Heart left ventricle (tissue), 16 donors: ENCODE data around the gene POU5F2. TPM values are rescaled to one million over a fixed set of nuclear protein-coding genes. Genes with fewer than 3 reads are reported as not detected.

Experiments
- ATAC-seq, 4 donors: fragments of 200-7000 bp; cut with Tn5 transposase; one replicate each; pipeline ENCODE4 v1.9.1; 2020 to 2022; ENCODE audit warnings: moderate library complexity in 4 of 4, mild to moderate bottlenecking in 3 of 4, moderate number of reproducible peaks in 1 of 4
- DNase-seq, 5 donors: peaks; one replicate each; pipeline ENCODE4 v3.0.0-alpha.2; 2020
- H3K27ac ChIP-seq, 12 donors: fragments of 200-600 bp; sonication (generic) in 4 of 12; one replicate each; pipeline versions ENCODE4 v1.5.0 to v1.8.0; 2016 to 2022; ENCODE audit warnings: mild to moderate bottlenecking in 2 of 12
- H3K27me3 ChIP-seq, 9 donors: fragments of 200-600 bp; sonication (generic) in 2 of 9; one replicate each; pipeline versions ENCODE4 v1.5.1 to v1.8.0; 2016 to 2022; ENCODE audit warnings: mild to moderate bottlenecking in 3 of 9
- H3K36me3 ChIP-seq, 9 donors: fragments of 200-600 bp; sonication (generic) in 2 of 9; one replicate each; pipeline versions ENCODE4 v1.5.0 to v1.8.0; 2018 to 2022; ENCODE audit warnings: mild to moderate bottlenecking in 2 of 9
- H3K4me1 ChIP-seq, 12 donors: fragments of 200-600 bp; sonication (generic) in 4 of 12; one replicate each; pipeline versions ENCODE4 v1.5.0 to v1.8.0; 2016 to 2022; ENCODE audit warnings: mild to moderate bottlenecking in 3 of 12
- H3K4me3 ChIP-seq, 12 donors: fragments of 200-600 bp; sonication (generic) in 4 of 12; one replicate each; pipeline versions ENCODE4 v1.5.0 to v1.8.0; 2017 to 2022; ENCODE audit warnings: mild to moderate bottlenecking in 9 of 12, moderate library complexity in 4 of 12
- H3K9me3 ChIP-seq, 12 donors: fragments of 200-600 bp; sonication (generic) in 4 of 12; one replicate each; pipeline versions ENCODE4 v1.5.0 to v1.8.0; 2016 to 2022; ENCODE audit warnings: mild to moderate bottlenecking in 1 of 12
- POLR2A ChIP-seq, 2 donors: fragments of 450-650 bp; IDR thresholded peaks; one replicate each; pipeline ENCODE4 v1.6.1; 2017; ENCODE audit warnings: antibody characterized with exemption in 2 of 2, mild to moderate bottlenecking in 2 of 2, moderate library complexity in 2 of 2
- WGBS, 4 donors: extraction: QIAGEN DNeasy Blood & Tissue Kit in 2 of 4; methylation state at CpG; one replicate each; pipeline versions ENCODE4 v1.1.5 to v1.1.7; 2013 to 2018; 5-methylcytosine and 5-hydroxymethylcytosine counted together
- intact Hi-C, 10 donors: fragments of 100-400 bp; cut with DNase I; formaldehyde crosslinking; loops; one replicate each; pipeline versions ENCODE4 v1.11.1 to v1.14.2; 2022
- polyA plus RNA-seq, 2 donors: library from polyadenylated mRNA; stranded (reverse); fragments of 200-250 nt; gene quantifications; one replicate each; pipeline ENCODE4 v1.2.3, GENCODE V29; 2013
- total RNA-seq, 9 donors: library from RNA; depleted of rRNA in 2 of 9; stranded (reverse); fragments of >200 nt in 2 of 9; fragmentation: NEBNext Ultra II Directional in 3 of 9; extraction: Animal tissue kit (Norgen Biotek cat#: 25700) in 3 of 9; gene quantifications; one replicate each; pipeline versions ENCODE4 v1.1.0 to v1.2.4, GENCODE V29; 2016 to 2023
- TF ChIP-seq, protein P1 (sequence below), 12 donors: fragments of 200-600 bp; sonication (generic) in 4 of 12; IDR thresholded peaks; one replicate each; pipeline versions ENCODE4 v1.5.0 to v1.8.0; 2018 to 2022; ENCODE audit warnings: antibody characterized with exemption in 12 of 12, mild to moderate bottlenecking in 5 of 12
- donor health status: ischemic (EF 13 %, LVEDD 7.1; RV severe dilation, severe dysfunction).
- donor health status: healthy with polysubstance abuse.
- donor health status: DM: no; HTN: yes; CAD: no.
- donor health status: DM: no; HTN: no; CAD: no.
- donor health status: ischemic (EF 25% LVEDD 6.9; RV normal size, moderate dysfunction).
- donor health status: ischemic (EF 25% LVEDD 5.7; RV mildly dilated, moderate dysfunction).
- donor health status: healthy.
- donor health status: DM: yes; HTN: yes; CAD: no.
- donor health status: ischemic (EF 35%, LVEDD 5.7; RV mildly dilated, moderate dysfunction).
- donor health status: nonischemic (EF 11% LVEDD 7.7; RV severe dilation, severe dysfunction).
- donor health status: DM: yes; HTN: yes; CAD: no.
- donor health status: PGD.
- donor health status: ischemic (EF 29% LVEDD 5.4; RV normal size, mild dysfunction).
- donor health status: nonischemic (EF 23%, LVEDD 6.1; RV moderate dilation, normal function).

The POU5F2 gene
- total and polyA plus RNA-seq, 11 donors: 0.03 to 0.88 (median 0.25) TPM

- H3K36me3 ChIP-seq: no peaks in the 10 kb centered on the region
- no peak overlapping the region for H3K4me3 ChIP-seq
- DNase-seq: no peak
- WGBS, 4 donors: 90 to 100% (median 95%) methylated on average over 1 of the region's 1 CpG
- TF ChIP-seq, protein P1, sequence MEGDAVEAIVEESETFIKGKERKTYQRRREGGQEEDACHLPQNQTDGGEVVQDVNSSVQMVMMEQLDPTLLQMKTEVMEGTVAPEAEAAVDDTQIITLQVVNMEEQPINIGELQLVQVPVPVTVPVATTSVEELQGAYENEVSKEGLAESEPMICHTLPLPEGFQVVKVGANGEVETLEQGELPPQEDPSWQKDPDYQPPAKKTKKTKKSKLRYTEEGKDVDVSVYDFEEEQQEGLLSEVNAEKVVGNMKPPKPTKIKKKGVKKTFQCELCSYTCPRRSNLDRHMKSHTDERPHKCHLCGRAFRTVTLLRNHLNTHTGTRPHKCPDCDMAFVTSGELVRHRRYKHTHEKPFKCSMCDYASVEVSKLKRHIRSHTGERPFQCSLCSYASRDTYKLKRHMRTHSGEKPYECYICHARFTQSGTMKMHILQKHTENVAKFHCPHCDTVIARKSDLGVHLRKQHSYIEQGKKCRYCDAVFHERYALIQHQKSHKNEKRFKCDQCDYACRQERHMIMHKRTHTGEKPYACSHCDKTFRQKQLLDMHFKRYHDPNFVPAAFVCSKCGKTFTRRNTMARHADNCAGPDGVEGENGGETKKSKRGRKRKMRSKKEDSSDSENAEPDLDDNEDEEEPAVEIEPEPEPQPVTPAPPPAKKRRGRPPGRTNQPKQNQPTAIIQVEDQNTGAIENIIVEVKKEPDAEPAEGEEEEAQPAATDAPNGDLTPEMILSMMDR (IDR thresholded peaks at IDR 0.05): no peak
- TF ChIP-seq POLR2A (IDR thresholded peaks at IDR 0.05): no peak
- ATAC-seq: no peak
- no peak overlapping the region for H3K27ac ChIP-seq
- intact Hi-C loops: no loop called here
- no peaks in the 10 kb centered on the region for H3K27me3 ChIP-seq
- H3K9me3 ChIP-seq: peaks cover 0 to 12% (median 0%) of the 10 kb centered on the region in 12 donors
- H3K4me1 ChIP-seq: no peaks in the 10 kb centered on the region
Observed at GRCh38 chr5:93715761-93716160, 25.6 kb downstream of the POU5F2 start.

- H3K9me3 ChIP-seq: peaks cover 0 to 12% (median 0%) of the 10 kb centered on the region in 12 donors
- intact Hi-C loops: no loop called here
- TF ChIP-seq, protein P1 (IDR thresholded peaks at IDR 0.05): no peak
- WGBS, 4 donors: 71 to 77% (median 72%) methylated on average over 2 of the region's 2 CpGs
- no peak for ATAC-seq
- DNase-seq: no peak
- H3K27ac ChIP-seq: no peak overlapping the region
- no peaks in the 10 kb centered on the region for H3K4me1 ChIP-seq
- H3K36me3 ChIP-seq: no peaks in the 10 kb centered on the region
- no peaks in the 10 kb centered on the region for H3K27me3 ChIP-seq
- H3K4me3 ChIP-seq: no peak overlapping the region
Observed at GRCh38 chr5:93715327-93715726, 26.1 kb downstream of the POU5F2 start.

GRCh38 chr5:93708442-93708841 lies 33.0 kb downstream of the POU5F2 start:
- H3K9me3 ChIP-seq: peaks cover 0 to 12% (median 0%) of the 10 kb centered on the region in 12 donors
- no peaks in the 10 kb centered on the region for H3K4me1 ChIP-seq
- DNase-seq (no peak), ATAC-seq (no peak)
- H3K27me3 ChIP-seq: no peaks in the 10 kb centered on the region
- H3K4me3 ChIP-seq: no peak overlapping the region
- WGBS, 4 donors: 96 to 99% (median 97%) methylated on average over 6 of the region's 6 CpGs
- H3K27ac ChIP-seq: no peak overlapping the region
- no peaks in the 10 kb centered on the region for H3K36me3 ChIP-seq
- intact Hi-C loops: no loop called here
- TF ChIP-seq, protein P1 (IDR thresholded peaks at IDR 0.05): no peak
- no peak for TF ChIP-seq POLR2A (IDR thresholded peaks at IDR 0.05)

- no peak for ATAC-seq
- Histone ChIP-seq H3K27me3 (no peaks in the 10 kb centered on the region), H3K27ac (no peak overlapping the region), H3K36me3 (no peaks in the 10 kb centered on the region), H3K4me3 (no peak overlapping the region), H3K9me3 (no peaks in the 10 kb centered on the region), H3K4me1 (no peaks in the 10 kb centered on the region)
- TF ChIP-seq, protein P1 (IDR thresholded peaks at IDR 0.05): no peak
- no peak for TF ChIP-seq POLR2A (IDR thresholded peaks at IDR 0.05)
- DNase-seq: no peak
- intact Hi-C loops: no loop called here
- WGBS, 4 donors: 95 to 100% (median 98%) methylated on average over 1 of the region's 1 CpG
Observed at GRCh38 chr5:93705896-93706295, 35.5 kb downstream of the POU5F2 start.
